Measurements from ENCODE around the gene NDUFA11.
"Not testable (repeated sequence)": the region's sequence is repeated elsewhere in the genome, so short reads cannot be mapped to it uniquely, and the experiment has no call there.

NDUFA11 gene

DNA sequence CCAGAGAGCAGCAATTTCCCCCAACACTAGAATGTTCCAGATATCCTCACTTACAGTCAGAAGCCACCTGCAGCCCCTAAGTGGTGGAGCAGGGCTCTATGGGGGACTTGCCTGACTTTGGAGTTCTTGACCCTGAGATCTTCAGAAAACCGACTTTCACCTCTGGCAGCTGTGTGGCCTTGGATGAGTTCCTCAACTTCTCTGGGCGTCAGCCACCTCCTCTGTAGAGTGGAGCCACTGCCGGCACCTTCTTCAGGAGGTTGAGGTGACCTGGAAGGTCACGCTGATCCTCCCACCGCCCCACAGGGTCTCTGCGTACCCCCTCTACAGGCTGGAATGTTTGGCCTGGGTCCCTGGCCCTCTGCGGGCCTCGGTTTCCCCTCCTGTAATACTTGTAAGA lies 26.2 kb downstream of the NDUFA11 start:
- no peak overlapping the region for H2BK120ac ChIP-seq (ENCODE audit: low read depth, low read length)
- H3K36me3 ChIP-seq (replicated peaks in 1 of 2; ENCODE audit: control insufficient read depth in 2 of 2, insufficient read depth in 2 of 2, low read length in 2 of 2) = no peaks in the 10 kb centered on the region
- H3K27ac ChIP-seq (replicated peaks; ENCODE audit: low read length) = peak overlapping the region; percentile 71
- no peak overlapping the region for H4K91ac ChIP-seq (ENCODE audit: low read depth, low read length, poor library complexity)
- H3K18ac ChIP-seq (ENCODE audit: low read length) = peak overlapping the region; percentile 35
- no peak overlapping the region for H3K4me3 ChIP-seq (ENCODE audit: low read length in 2 of 2)
- H3K9ac ChIP-seq (ENCODE audit: low read depth, low read length, poor library complexity) = no peak overlapping the region
- no peak overlapping the region for H3K4ac ChIP-seq (ENCODE audit: low read length)
- no peaks in the 10 kb centered on the region for H3K27me3 ChIP-seq (ENCODE audit: control insufficient read depth in 3 of 3, insufficient read depth in 3 of 3, low read depth in 1 of 3, low read length in 3 of 3)
- peaks cover 20 to 21% of the 10 kb centered on the region in 2 donors for H3K4me1 ChIP-seq (ENCODE audit: control insufficient read depth in 2 of 2, insufficient read depth in 1 of 2, low read depth in 1 of 2, low read length in 2 of 2)
- H2BK15ac ChIP-seq (ENCODE audit: low read length) = peak overlapping the region; percentile 30
- no peak overlapping the region for H3K14ac ChIP-seq (ENCODE audit: low read length)
- H4K8ac ChIP-seq (ENCODE audit: low read depth, low read length) = no peak overlapping the region
- peak overlapping the region; percentile 94 for H2AK5ac ChIP-seq (ENCODE audit: low read depth, low read length)
- no peaks in the 10 kb centered on the region for H3K79me1 ChIP-seq (ENCODE audit: low read depth, low read length)
- H3K9me3 ChIP-seq (replicated peaks in 1 of 2; ENCODE audit: control insufficient read depth in 2 of 2, insufficient read depth in 1 of 2, low read depth in 1 of 2, low read length in 2 of 2) = peaks cover 0 to 2% of the 10 kb centered on the region in 2 donors
- no peak overlapping the region for H2AFZ ChIP-seq (ENCODE audit: low read length)
- no CpG with 5 or more reads among the region's 8 CpGs for WGBS, 2 donors (ENCODE audit: extremely low coverage in 2 of 2, insufficient read length in 2 of 2, insufficient replicate concordance in 1 of 2)
- H2BK5ac ChIP-seq (ENCODE audit: low read length) = no peak overlapping the region
- no peak overlapping the region for H3K23ac ChIP-seq (ENCODE audit: low read depth, low read length, poor library complexity)
- no peak overlapping the region for H3K4me2 ChIP-seq (ENCODE audit: insufficient read depth, low read length, poor library complexity, severe bottlenecking)
- no peak overlapping the region for H2BK12ac ChIP-seq (ENCODE audit: low read length)
- DNase-seq (ENCODE audit: low spot score) = no peak

DNA sequence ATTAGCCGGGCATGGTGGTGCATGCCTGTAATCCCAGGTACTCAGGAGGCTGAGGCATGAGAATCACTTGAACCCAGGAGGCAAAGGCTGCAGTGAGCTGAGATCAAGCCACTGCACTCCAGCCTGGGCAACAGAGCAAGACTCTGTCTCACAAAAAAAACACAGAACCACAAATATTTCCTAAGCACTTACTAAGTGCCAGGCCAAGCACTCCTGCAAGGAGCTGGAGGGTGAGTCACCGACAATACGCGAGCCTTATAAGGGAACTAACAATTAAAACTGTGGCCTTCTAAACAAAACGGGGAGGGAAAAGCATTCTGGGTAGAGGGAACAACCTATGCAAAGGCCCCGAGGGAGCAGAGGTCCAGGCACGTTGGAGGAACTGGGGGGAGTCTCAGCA lies 29.1 kb downstream of the NDUFA11 start:
- not testable (repeated sequence) for H3K9ac ChIP-seq (ENCODE audit: low read depth, low read length, poor library complexity); H3K4me2 ChIP-seq (ENCODE audit: insufficient read depth, low read length, poor library complexity, severe bottlenecking); H3K14ac ChIP-seq (ENCODE audit: low read length); H3K27ac ChIP-seq (replicated peaks; ENCODE audit: low read length); DNase-seq (ENCODE audit: low spot score); H2AK5ac ChIP-seq (ENCODE audit: low read depth, low read length); H3K79me1 ChIP-seq (ENCODE audit: low read depth, low read length); H3K4ac ChIP-seq (ENCODE audit: low read length); H3K27me3 ChIP-seq (ENCODE audit: control insufficient read depth in 3 of 3, insufficient read depth in 3 of 3, low read depth in 1 of 3, low read length in 3 of 3); H3K4me3 ChIP-seq (ENCODE audit: low read length in 2 of 2); H2AFZ ChIP-seq (ENCODE audit: low read length); H4K8ac ChIP-seq (ENCODE audit: low read depth, low read length); H3K36me3 ChIP-seq (replicated peaks in 1 of 2; ENCODE audit: control insufficient read depth in 2 of 2, insufficient read depth in 2 of 2, low read length in 2 of 2); H2BK15ac ChIP-seq (ENCODE audit: low read length); H2BK5ac ChIP-seq (ENCODE audit: low read length); H2BK120ac ChIP-seq (ENCODE audit: low read depth, low read length); H4K91ac ChIP-seq (ENCODE audit: low read depth, low read length, poor library complexity); H2BK12ac ChIP-seq (ENCODE audit: low read length); H3K9me3 ChIP-seq (replicated peaks in 1 of 2; ENCODE audit: control insufficient read depth in 2 of 2, insufficient read depth in 1 of 2, low read depth in 1 of 2, low read length in 2 of 2); H3K23ac ChIP-seq (ENCODE audit: low read depth, low read length, poor library complexity)
- no CpG with 5 or more reads among the region's 7 CpGs for WGBS, 2 donors (ENCODE audit: extremely low coverage in 2 of 2, insufficient read length in 2 of 2, insufficient replicate concordance in 1 of 2)
- Histone ChIP-seq H3K18ac (ENCODE audit: low read length) (peak overlapping the region; percentile 38), H3K4me1 (ENCODE audit: control insufficient read depth in 2 of 2, insufficient read depth in 1 of 2, low read depth in 1 of 2, low read length in 2 of 2) (peaks cover 2 to 14% of the 10 kb centered on the region in 2 donors)

DNA sequence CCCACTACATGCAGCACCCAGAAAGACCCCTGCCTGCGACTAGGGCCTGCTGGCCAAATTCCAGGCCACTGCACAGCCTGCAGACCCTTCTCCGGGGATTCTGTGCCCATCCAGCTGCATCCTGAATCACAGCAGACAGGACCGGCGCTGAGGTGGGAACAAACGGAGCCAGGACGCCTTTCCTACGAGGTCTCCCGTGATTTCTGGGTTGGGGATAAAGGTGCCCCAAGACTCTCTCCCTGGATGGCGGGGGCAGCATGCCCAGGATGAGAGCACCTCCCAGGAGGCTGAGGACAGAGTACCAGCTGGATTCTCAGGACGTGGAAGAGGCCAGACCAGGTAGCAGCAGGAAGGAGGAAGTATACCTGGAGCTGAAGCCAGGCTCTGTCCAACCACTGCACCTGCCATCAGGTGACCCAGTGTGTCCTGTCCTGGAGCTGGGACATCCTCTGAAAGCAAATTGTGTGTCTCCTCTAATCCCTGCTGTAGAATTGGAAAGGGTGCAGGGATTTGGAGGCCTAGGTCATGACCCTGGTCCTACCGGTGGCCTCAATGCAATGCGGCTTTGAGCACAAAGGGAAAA lies 29.9 kb downstream of the NDUFA11 start:
- Histone ChIP-seq H3K18ac (ENCODE audit: low read length) (no peak overlapping the region), H3K23ac (ENCODE audit: low read depth, low read length, poor library complexity) (no peak overlapping the region), H3K9me3 (replicated peaks in 1 of 2; ENCODE audit: control insufficient read depth in 2 of 2, insufficient read depth in 1 of 2, low read depth in 1 of 2, low read length in 2 of 2) (peaks cover 0 to 2% of the 10 kb centered on the region in 2 donors), H3K4me2 (ENCODE audit: insufficient read depth, low read length, poor library complexity, severe bottlenecking) (no peak overlapping the region), H2BK15ac (ENCODE audit: low read length) (no peak overlapping the region), H2BK12ac (ENCODE audit: low read length) (no peak overlapping the region), H3K27ac (replicated peaks; ENCODE audit: low read length) (no peak overlapping the region), H3K14ac (ENCODE audit: low read length) (no peak overlapping the region), H3K4ac (ENCODE audit: low read length) (no peak overlapping the region), H3K36me3 (replicated peaks in 1 of 2; ENCODE audit: control insufficient read depth in 2 of 2, insufficient read depth in 2 of 2, low read length in 2 of 2) (no peaks in the 10 kb centered on the region), H2AK5ac (ENCODE audit: low read depth, low read length) (no peak overlapping the region), H3K4me1 (ENCODE audit: control insufficient read depth in 2 of 2, insufficient read depth in 1 of 2, low read depth in 1 of 2, low read length in 2 of 2) (peaks cover 2 to 14% of the 10 kb centered on the region in 2 donors), H4K91ac (ENCODE audit: low read depth, low read length, poor library complexity) (no peak overlapping the region), H3K9ac (ENCODE audit: low read depth, low read length, poor library complexity) (no peak overlapping the region), H3K4me3 (ENCODE audit: low read length in 2 of 2) (peak overlapping the region in 1 of 2 donors; percentile 23), H3K27me3 (ENCODE audit: control insufficient read depth in 3 of 3, insufficient read depth in 3 of 3, low read depth in 1 of 3, low read length in 3 of 3) (no peaks in the 10 kb centered on the region), H2BK5ac (ENCODE audit: low read length) (peak overlapping the region; percentile 45), H4K8ac (ENCODE audit: low read depth, low read length) (no peak overlapping the region), H3K79me1 (ENCODE audit: low read depth, low read length) (no peaks in the 10 kb centered on the region), H2AFZ (ENCODE audit: low read length) (no peak overlapping the region), H2BK120ac (ENCODE audit: low read depth, low read length) (no peak overlapping the region)
- WGBS, 2 donors (ENCODE audit: extremely low coverage in 2 of 2, insufficient read length in 2 of 2, insufficient replicate concordance in 1 of 2) = no CpG with 5 or more reads among the region's 12 CpGs
- no peak for DNase-seq (ENCODE audit: low spot score)

DNA sequence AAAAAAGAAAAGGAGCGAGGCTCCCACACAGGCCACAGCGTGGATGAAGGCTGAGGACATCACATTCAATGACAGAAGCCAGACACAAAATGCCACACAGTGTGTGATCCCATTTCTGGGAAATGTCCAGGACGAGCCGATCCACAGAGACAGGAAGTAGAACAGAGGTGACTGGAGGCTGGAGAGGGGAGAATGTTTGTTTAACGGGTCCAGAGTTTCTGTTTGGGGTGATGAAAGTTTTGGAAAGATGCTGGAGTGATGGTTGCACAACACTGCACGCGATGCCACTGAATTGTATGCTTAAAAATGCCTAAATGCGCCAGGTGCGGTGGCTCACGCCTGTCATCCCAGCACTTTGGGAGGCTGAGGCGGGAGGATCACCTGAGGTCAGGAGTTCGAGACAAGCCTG lies 32.6 kb downstream of the NDUFA11 start:
- no peak overlapping the region for H2AFZ ChIP-seq (ENCODE audit: low read length)
- H3K9me3 ChIP-seq (replicated peaks in 1 of 2; ENCODE audit: control insufficient read depth in 2 of 2, insufficient read depth in 1 of 2, low read depth in 1 of 2, low read length in 2 of 2) = peaks cover 0 to 2% of the 10 kb centered on the region in 2 donors
- no peak overlapping the region for H2BK15ac ChIP-seq (ENCODE audit: low read length)
- no peak overlapping the region for H3K14ac ChIP-seq (ENCODE audit: low read length)
- no peak overlapping the region for H2BK5ac ChIP-seq (ENCODE audit: low read length)
- WGBS, 2 donors (ENCODE audit: extremely low coverage in 2 of 2, insufficient read length in 2 of 2, insufficient replicate concordance in 1 of 2) = no CpG with 5 or more reads among the region's 12 CpGs
- no peak overlapping the region for H3K4me3 ChIP-seq (ENCODE audit: low read length in 2 of 2)
- no peak for DNase-seq (ENCODE audit: low spot score)
- no peak overlapping the region for H3K4me2 ChIP-seq (ENCODE audit: insufficient read depth, low read length, poor library complexity, severe bottlenecking)
- no peak overlapping the region for H2AK5ac ChIP-seq (ENCODE audit: low read depth, low read length)
- no peak overlapping the region for H4K8ac ChIP-seq (ENCODE audit: low read depth, low read length)
- no peak overlapping the region for H3K4ac ChIP-seq (ENCODE audit: low read length)
- H2BK12ac ChIP-seq (ENCODE audit: low read length) = no peak overlapping the region
- peaks cover 2 to 3% of the 10 kb centered on the region in 2 donors for H3K4me1 ChIP-seq (ENCODE audit: control insufficient read depth in 2 of 2, insufficient read depth in 1 of 2, low read depth in 1 of 2, low read length in 2 of 2)
- H3K27me3 ChIP-seq (ENCODE audit: control insufficient read depth in 3 of 3, insufficient read depth in 3 of 3, low read depth in 1 of 3, low read length in 3 of 3) = peaks cover 0 to 3% (median 0%) of the 10 kb centered on the region in 3 experiments
- no peak overlapping the region for H3K27ac ChIP-seq (replicated peaks; ENCODE audit: low read length)
- H3K9ac ChIP-seq (ENCODE audit: low read depth, low read length, poor library complexity) = no peak overlapping the region
- no peak overlapping the region for H3K18ac ChIP-seq (ENCODE audit: low read length)
- H2BK120ac ChIP-seq (ENCODE audit: low read depth, low read length) = no peak overlapping the region
- H4K91ac ChIP-seq (ENCODE audit: low read depth, low read length, poor library complexity) = no peak overlapping the region
- H3K23ac ChIP-seq (ENCODE audit: low read depth, low read length, poor library complexity) = no peak overlapping the region
- no peaks in the 10 kb centered on the region for H3K36me3 ChIP-seq (replicated peaks in 1 of 2; ENCODE audit: control insufficient read depth in 2 of 2, insufficient read depth in 2 of 2, low read length in 2 of 2)
- H3K79me1 ChIP-seq (ENCODE audit: low read depth, low read length) = no peaks in the 10 kb centered on the region
